ENCODE measurements around the gene GNLY. TPM values are rescaled to one million over a fixed set of nuclear protein-coding genes. Genes with fewer than 3 reads are reported as not detected.
A peak's percentile ranks its signal among the peaks of the same experiment; 100 is the strongest.

The GNLY gene
- total RNA-seq, 4 donors from 2014 or later = 1.7 to 15.3 (median 10.5) TPM; not detected in 1

DNA sequence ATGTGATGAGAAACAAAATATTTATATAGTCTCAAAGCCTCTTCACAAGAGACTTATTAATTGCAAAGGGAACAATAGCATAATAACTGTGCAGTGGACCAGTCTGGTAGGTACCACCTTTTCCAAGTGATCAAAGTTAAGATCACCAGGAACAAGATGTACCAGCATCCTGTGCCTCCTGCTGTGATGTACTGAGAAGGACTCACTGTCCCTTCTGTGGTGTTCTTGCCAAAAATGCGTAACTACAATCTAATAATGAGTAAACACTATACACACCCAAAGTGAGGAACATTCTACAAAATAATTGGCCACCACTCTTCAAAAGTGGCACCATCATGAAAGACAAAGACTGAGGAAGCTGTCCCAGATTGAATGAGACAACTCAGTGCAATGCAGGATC, 14.5 kb downstream of the GNLY start:
- H3K9me3 ChIP-seq = no peaks in the 10 kb centered on the region
- H3K36me3 ChIP-seq = no peaks in the 10 kb centered on the region
- TF ChIP-seq POLR2A (IDR thresholded peaks at IDR 0.05) = no peak
- TF ChIP-seq, protein P1, sequence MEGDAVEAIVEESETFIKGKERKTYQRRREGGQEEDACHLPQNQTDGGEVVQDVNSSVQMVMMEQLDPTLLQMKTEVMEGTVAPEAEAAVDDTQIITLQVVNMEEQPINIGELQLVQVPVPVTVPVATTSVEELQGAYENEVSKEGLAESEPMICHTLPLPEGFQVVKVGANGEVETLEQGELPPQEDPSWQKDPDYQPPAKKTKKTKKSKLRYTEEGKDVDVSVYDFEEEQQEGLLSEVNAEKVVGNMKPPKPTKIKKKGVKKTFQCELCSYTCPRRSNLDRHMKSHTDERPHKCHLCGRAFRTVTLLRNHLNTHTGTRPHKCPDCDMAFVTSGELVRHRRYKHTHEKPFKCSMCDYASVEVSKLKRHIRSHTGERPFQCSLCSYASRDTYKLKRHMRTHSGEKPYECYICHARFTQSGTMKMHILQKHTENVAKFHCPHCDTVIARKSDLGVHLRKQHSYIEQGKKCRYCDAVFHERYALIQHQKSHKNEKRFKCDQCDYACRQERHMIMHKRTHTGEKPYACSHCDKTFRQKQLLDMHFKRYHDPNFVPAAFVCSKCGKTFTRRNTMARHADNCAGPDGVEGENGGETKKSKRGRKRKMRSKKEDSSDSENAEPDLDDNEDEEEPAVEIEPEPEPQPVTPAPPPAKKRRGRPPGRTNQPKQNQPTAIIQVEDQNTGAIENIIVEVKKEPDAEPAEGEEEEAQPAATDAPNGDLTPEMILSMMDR (IDR thresholded peaks at IDR 0.05) = no peak
- H3K4me3 ChIP-seq = no peak overlapping the region
- H3K4me1 ChIP-seq = peaks cover 0 to 15% (median 6%) of the 10 kb centered on the region in 4 donors
- H3K27me3 ChIP-seq = no peaks in the 10 kb centered on the region
- peak overlapping the region in 1 of 4 donors; percentile 40 for H3K27ac ChIP-seq
- no peak for DNase-seq

DNA sequence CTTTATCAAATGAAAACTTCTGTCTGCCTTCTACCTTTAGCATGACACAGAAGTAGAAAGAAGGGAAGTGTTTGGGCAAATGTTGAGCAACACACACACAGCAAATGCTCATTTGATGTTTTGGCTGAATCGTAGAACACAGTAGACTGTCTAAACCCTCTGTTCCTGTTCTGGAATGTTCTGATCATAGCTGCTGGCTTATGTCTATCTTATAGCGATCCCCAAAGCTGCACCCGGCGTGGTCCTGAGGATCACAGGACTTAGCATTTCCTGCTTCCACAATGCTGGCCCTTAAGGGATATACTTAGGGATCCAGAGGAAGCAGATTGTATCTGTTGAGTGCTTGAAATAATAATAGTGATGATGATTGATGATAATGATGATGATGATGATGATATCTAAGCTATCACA, 15.2 kb downstream of the GNLY start:
- no peak for DNase-seq
- Histone ChIP-seq H3K4me3 (no peak overlapping the region), H3K36me3 (no peaks in the 10 kb centered on the region), H3K27me3 (no peaks in the 10 kb centered on the region), H3K4me1 (peaks cover 0 to 15% (median 6%) of the 10 kb centered on the region in 4 donors), H3K9me3 (no peaks in the 10 kb centered on the region), H3K27ac (peak overlapping the region in 3 of 4 donors; percentile 11 to 71 (median 40))
- TF ChIP-seq POLR2A (IDR thresholded peaks at IDR 0.05) = no peak

DNA sequence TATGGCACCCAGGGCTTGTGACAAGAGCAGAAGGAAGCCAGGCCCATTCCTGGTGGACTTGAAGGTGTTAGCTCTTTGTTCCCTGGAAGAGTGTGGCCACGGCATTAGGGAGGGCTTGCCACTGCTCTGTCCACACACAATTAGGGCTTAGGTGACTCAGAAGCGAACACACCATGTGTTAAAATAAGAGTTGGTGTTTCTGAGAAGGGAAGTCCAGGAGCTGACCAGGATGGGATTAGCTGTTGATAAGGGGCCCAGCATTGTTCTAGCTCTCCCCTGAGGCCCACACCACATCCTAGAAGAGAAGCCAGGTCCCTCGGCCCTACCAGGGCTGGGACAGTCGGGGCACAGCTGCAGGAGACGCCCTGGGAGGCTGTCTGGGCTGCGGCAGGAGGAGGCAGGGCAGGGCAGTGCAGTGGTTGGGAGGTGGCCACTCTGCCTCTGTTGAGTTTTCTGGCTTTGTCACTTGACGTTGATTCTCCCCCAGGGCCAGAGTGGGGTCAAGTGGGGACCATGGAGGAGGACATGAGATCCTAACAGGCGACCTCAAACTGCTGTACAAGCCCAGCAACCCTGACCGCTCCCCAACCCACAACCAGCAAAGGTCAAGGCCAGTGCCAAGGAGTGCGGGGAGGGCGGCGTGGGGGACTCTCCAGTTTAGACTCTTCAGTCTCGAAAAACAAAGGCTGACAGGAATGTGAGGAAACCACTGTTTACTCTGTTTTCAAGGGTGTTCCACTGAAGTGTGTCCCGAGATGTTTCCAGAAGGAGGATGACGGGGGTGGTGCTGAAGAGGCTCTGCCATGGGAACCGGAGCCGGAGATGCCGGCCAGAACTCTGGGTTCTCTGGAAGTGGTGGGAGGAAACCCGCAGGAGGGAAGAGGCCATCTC, 16.8 kb downstream of the GNLY start:
- no peaks in the 10 kb centered on the region for H3K9me3 ChIP-seq
- TF ChIP-seq, protein P1 (IDR thresholded peaks at IDR 0.05) = no peak
- no peak for TF ChIP-seq POLR2A (IDR thresholded peaks at IDR 0.05)
- peaks cover 0 to 13% (median 0%) of the 10 kb centered on the region in 4 donors for H3K4me1 ChIP-seq
- H3K4me3 ChIP-seq = no peak overlapping the region
- H3K36me3 ChIP-seq = no peaks in the 10 kb centered on the region
- peak in 1 of 3 donors; percentile 77 for DNase-seq
- no peaks in the 10 kb centered on the region for H3K27me3 ChIP-seq
- H3K27ac ChIP-seq = peak overlapping the region; percentile 51 to 71 (median 62)

DNA sequence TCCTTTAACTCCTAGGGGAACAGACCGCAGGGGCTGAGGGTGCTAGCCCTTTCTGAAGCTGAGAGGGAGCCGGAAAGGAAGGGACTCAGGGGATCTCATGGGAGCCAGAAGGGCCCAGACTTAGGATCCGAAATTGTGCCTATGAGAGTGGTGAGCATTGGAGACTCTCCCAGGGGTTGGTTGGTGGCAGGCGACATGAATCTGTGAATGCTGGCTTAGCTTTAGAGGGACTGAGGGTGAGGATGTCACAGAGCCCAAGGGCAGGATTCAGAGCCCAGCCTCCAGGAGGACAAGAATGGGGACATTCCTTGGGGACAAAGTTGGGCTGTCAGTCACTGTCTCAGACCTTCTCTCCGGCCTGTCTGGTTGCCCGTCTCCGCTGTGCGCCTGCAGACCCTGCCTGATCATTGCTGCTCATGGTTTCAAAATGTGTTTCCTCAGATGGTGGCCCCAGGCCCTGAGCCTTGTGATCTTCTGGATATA, 17.5 kb downstream of the GNLY start:
- Histone ChIP-seq H3K4me3 (no peak overlapping the region), H3K9me3 (no peaks in the 10 kb centered on the region), H3K27me3 (no peaks in the 10 kb centered on the region), H3K36me3 (no peaks in the 10 kb centered on the region), H3K27ac (peak overlapping the region; percentile 51 to 71 (median 62)), H3K4me1 (peaks cover 0 to 8% (median 0%) of the 10 kb centered on the region in 4 donors)
- TF ChIP-seq, protein P1 (IDR thresholded peaks at IDR 0.05) = no peak
- no peak for TF ChIP-seq POLR2A (IDR thresholded peaks at IDR 0.05)
- no peak for DNase-seq

DNA sequence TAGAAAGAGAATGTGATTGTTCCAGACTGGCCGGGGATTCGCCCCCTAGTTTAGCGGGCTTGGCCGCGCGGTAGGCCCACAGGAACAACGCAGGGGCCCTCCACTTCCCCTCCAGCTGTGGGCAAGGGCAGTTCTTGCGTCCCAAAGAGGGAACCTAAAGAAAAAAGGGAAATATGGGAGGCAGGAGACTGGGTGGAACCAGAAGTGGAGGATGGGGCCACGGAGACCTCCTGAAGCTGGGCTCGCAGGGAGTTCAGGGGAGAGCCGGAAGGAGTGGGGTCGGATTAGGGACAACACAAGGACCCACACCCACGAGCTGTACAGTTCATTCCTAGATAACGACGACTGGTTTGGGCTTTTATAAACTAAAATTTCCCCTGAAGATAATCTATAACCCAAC, 18.2 kb downstream of the GNLY start:
- Histone ChIP-seq H3K4me1 (peaks cover 0 to 1% (median 0%) of the 10 kb centered on the region in 4 donors), H3K36me3 (no peaks in the 10 kb centered on the region), H3K4me3 (no peak overlapping the region), H3K27me3 (no peaks in the 10 kb centered on the region), H3K9me3 (no peaks in the 10 kb centered on the region), H3K27ac (peak overlapping the region in 2 of 4 donors; percentile 55 to 70)
- TF ChIP-seq, protein P1 (IDR thresholded peaks at IDR 0.05) = no peak
- TF ChIP-seq POLR2A (IDR thresholded peaks at IDR 0.05) = no peak
- DNase-seq = no peak

Measured in Peyer's patch (tissue), 4 donors.